ENCODE results near the gene GIPC2.

The GIPC2 gene

DNA sequence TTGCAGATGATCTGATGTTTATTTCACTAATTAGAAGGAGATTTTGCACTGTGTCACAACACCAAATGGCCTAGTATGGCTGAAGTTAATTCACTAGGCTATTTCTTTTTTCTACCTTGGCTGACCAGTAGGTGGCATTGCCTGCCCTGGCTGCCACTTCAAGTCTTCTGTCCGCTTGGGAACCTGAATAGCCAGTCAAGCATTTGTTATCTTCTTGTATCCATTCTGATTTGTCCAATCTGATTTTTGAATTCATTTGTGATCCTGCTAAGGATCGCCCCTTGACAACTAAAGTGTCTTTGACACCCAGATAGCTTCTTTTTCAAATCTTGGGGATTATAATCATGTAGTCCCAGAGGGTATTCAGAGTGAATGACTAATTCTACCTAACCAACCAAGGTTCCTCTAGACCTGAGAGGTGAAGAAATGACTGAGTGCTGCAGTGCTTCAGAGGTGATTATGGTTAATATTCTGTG, 99.4 kb downstream of the GIPC2 start:
- DNase-seq (ENCODE audit: low read depth in 2 of 2), result no peak

DNA sequence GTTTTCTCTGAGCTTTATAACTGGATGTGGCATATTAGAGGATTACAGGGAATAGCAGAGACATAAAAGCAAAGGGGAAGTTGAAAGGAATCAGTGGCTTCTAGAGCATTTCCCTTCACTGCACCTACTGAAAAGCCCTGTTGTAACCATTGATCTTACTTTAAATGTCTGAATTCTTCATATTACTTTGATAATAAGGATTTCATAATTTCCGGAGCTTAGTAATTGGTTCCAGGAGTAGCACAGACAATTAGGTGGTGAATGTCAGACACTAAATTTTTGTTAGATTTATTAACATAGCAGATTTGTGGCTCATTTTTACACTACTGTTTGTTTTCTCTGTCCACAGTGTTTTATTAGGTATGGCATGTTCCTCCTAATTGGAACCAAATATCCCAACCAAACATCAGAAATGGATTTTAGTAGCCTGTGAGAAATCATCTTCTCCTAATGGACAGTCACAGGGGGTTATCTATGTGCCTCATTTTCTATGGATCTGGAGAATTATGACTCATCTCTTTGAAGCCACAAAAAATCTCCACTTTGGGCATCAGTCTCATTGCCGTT, 100.5 kb downstream of the GIPC2 start:
- no peak for DNase-seq (ENCODE audit: low read depth in 2 of 2)

DNA sequence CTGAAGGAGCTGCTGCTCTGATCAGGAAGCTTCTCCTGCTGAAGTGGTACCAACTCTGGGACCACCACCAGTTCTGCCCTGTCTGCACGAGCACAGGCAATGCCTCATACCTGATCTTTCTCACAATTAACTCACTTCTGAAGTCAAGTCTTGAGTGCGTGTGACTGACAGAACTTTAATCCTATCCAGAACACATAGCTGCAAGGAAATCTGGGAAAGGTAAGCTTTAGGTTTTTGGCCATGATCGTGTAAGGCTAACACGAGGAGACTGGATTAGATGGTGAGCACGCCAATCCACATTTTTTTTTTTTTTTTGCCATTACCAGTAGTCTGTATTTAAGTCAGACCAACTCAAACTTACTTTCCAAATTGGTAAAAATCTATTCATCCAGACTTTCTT, 101.3 kb downstream of the GIPC2 start:
- no peak for DNase-seq (ENCODE audit: low read depth in 2 of 2)

DNA sequence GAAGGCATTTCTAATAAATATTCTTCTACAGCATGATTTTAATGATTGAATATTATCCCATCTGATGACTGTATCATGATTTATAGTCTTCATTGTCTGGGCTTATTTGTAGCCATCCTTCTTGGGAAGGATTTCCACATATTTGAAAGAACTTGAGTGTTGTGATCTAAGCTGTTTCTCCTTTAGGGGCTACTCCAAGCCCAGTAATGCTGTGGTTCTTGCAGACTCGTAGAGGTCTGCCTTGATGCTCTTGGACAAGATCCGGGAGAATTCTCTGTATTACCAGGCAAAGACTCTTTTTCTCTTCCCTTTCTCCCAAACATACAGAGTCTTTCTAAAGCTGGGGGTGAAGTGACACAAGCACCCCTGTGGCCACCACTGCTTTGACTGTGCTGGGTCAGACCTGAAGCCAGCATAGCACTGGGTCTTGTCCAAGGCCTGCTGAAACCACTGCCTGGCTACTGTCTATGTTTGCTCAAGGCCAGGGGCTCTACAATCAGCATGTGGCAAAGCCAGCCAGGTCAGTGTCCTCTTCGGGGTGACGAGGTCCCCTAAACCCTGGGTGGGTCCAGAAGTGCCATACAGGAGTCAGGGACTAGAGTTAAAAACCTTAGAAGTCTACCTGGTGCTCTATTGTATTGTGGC, 107.4 kb downstream of the GIPC2 start:
- DNase-seq (ENCODE audit: low read depth in 2 of 2), result no peak

DNA sequence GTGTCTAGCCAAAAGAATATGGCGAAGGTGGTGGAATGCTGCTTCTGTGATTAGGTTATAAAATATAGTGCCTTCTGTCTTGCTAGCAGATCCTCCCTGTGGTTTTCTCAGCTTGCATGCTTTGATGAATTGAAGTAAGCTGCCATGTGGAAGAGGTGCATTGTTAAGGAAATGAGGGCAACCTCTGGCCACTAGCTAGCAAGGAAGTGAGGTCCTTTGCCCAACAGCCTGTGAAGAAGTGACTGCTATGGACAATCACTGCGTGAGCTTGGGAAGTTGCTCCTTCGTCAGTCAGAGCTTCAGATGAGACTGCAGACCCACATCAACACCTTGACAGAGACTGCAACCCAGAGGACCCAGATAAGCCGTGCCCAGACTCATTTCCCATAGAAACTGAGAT, 109.4 kb downstream of the GIPC2 start:
- no peak for DNase-seq (ENCODE audit: low read depth in 2 of 2)

DNA sequence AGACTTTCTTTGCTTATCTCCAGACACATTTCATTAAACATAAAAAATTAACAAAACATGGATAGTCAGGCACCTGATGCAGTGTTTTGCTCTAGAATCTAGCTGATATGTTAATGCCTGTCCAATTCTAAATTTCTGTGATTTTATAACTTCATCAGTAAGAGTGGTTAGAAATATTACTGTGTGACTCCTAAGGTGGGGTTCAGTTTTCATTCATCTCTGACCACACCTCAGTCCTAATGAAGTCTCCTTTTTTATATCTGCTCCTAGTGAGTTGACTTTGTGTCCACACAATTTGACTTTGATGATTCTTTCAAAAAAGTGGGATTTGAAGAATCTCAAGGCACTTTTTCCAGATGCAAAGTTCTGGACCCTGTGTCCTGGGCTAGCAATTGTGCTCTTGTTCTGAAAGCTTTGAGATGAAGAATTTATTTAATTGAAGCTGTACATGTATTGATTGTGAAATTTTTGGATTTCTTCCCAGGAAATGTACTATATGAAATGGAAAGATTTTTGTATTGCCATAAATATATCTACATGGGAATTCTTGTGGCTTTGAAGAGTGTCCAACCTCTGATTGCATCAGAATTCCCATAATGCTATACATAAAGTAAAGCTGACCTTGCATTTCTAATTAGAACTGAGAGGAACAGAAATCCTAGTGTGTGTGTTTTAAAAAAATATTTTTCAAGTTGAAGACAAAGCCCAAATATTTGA, 111.2 kb downstream of the GIPC2 start:
- DNase-seq (ENCODE audit: low read depth in 2 of 2), result no peak

DNA sequence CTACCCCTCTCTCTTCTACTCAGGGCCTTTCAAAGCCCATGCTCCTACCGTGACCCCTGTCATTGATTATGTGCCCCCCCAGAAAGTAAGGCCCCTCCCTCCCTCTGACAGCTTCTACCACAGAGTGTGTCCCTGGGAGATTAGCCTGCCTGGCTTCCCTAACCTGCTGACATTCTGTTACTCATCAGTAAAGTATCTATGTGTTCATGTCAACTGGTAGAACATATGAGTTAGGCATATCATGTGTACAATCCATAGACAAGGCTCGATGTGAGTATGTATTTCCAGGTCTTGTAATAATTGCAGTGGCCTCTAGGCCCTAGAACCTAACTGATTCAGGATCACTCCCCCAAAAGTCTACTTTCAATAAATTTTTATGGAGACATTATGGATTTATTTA, 120.0 kb downstream of the GIPC2 start:
- DNase-seq (ENCODE audit: low read depth in 2 of 2), result no peak

DNA sequence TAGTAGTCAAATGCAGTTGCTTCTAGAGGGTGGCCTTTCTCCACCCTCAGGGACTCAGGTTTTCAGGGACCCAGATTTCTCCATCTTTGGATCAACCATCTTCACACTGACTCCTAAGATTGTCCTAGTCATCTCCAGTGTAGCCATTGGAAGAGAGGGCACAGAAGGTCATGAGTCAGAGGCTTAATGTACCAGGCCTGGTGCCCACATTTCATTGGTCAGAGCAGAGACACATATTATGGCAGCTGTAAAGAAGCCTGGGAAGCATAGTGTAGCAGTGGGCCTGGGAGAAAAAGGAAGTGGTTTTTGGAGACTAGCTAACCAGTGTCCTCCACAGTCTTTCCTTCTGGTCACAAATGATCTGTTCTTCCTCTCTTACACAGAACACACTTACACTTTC, 122.5 kb downstream of the GIPC2 start:
- no peak for DNase-seq (ENCODE audit: low read depth in 2 of 2)

DNA sequence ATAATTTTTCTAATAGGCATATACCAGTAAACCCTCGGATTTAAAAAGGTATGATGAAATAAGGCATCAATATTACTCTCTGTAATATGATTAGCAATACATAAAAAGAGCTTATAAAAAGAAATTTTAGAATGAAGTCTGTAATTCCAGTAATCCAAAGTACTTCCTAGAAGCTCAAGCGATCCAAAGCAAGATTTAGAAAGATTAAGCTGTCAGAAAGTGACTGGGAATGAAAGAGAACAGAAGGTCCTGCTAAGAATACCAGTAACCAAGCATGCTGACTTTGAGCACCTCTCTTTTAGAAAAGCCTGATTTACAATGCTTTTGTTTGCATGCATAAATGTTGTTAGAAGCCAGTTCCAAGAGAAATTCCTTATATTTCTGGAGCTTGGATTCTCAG, 125.1 kb downstream of the GIPC2 start:
- no peak for DNase-seq (ENCODE audit: low read depth in 2 of 2)

DNA sequence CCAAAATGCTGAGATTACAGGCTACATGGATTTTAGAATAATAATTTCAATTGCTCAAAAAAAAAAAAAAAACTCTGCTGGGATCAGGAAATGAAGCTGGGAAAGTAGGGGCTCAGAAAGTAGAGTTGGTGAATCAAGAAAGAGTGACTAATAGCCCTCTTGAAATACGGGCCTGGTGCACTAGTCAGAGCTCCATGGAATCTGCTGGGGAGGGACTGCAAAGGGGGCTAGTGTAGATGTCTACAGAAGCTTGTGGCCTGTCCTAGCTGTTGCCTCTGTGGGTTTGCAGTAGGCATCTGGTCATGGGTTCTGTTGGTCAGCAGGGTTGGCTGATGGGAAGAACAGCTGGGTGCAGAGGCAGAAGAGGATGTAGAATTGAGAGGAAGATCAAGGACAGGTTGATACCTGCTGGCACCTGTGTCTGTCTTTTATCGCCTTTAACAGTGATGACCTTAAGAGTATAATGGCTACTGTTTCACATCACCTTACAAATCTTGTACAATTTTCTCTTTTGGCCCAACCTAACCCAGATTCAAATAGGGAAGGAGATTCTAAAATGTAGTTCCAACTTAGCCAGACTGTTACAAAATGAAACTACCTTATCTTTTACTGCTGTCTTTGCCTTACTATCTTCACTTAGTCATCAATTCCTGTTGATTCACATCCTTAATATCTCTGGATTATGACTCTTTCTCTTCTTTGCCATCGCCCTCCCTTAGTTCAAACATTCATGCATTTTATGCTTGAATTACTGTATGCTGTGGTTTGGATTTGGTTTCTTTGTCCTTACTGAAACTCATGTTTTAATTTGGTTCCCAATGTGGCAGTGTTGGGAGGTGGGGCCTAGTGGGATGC, 126.2 kb downstream of the GIPC2 start:
- DNase-seq (ENCODE audit: low read depth in 2 of 2), result no peak

DNA sequence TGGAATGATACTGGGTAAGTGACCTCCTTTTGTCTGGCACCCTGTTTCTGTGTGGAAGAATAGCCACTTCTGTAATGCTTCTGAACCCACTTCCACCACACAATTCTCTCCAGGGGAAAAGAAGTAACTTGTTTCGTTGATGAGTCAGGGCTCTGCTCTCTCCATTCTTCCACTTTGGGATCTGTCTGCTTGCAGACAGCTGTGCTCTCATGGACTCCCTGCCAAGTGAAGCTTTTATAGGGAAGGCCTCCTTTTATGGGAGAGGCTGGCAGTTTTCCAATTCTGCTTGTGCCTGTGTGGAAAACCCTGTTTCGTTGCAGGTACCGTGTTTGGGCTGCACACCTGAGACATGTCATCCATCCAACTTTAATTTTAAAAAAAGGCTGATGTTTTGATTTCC, 130.7 kb downstream of the GIPC2 start:
- DNase-seq (ENCODE audit: low read depth in 2 of 2), result no peak

DNA sequence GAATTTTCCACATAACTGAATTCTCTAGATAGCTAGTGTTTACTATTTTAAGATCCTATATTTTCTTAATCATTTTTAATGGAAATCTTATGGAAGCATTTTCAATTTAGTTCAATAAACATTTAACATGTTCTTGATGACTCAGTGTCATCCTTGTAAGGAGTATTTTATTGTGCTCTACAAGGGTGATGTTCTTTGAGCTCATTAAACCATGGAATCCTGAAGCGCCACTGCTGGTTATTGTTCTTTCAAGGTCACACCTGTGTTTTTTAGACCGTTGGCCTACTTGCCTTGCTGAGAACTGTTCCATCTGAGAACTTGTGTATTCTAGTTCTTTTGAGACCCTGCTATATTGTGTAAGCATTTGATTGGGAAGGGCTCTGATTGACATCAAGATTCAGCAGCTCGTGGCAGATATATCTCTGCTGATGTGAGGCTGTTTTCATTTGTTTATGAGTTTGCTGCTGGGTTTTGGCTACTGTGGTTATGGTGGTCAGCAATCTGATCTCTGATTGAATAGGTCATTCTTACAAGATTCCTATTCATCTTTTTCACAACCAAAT, 132.0 kb downstream of the GIPC2 start:
- no peak for DNase-seq (ENCODE audit: low read depth in 2 of 2)

DNA sequence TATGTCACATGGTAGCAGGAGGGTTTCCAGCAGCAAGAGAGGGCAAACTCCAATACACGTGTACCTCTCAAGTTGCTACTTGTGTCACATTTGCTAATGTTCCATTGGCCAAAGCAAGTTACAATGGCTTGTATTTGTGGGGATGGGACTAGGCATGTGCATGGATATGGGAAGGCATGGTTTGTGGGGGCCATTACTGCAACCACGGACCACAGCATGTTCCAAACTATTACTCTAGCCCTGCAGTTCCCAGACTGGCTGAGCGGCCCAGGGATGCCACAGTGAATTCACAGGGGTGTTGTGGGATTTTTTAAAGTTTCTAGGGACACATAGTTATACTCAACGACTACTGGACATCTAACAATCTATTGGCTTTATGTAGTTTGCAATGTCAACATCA, 133.1 kb downstream of the GIPC2 start:
- DNase-seq (ENCODE audit: low read depth in 2 of 2), result no peak

DNA sequence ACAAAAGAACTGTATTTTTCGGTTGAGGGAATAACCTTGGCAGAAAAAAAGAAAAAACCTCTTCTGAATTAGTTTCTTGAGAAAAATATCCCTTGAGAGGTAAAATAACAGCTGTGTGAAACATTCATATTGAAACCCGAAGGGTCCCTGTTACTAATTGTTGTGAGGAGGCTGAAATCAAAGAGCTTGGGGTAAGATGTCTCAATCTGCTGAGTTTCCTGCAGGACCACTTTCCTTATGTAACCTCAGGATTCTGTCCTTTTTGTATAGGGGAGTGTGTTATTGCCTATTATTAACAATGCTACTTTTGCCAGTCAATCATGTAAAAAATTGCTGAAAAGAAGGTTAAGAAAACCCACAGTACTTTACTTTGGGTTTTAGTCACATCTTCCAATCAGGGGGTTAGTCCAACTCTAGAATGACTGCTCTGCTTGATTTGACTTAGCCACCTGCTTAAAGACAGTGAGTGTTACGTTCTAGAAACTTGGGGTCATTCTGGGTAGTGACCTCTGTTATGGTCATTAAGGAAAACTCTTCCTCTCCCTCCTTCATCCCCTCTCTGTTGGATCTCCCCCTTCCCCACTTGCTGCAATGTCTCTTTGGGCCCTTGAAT, 138.8 kb downstream of the GIPC2 start:
- no peak for DNase-seq (ENCODE audit: low read depth in 2 of 2)
